AG09309 (cell line): Measurements from ENCODE around the gene WNT10A.

Source experiments
- DNase-seq: peaks from one replicate; pipeline ENCODE4 v3.0.0-alpha.2; 2010; ENCODE audit warnings: low read depth
- H3K4me3 ChIP-seq: 2 replicates; pipeline ENCODE4 v1.5.1; 2011; ENCODE audit warnings: mild to moderate bottlenecking, low read depth, low read length, moderate library complexity; ENCODE audit not compliant: control insufficient read depth
- CTCF ChIP-seq: IDR thresholded peaks from 2 replicates; pipeline ENCODE4 v1.5.1; 2011; ENCODE audit warnings: mild to moderate bottlenecking, low read depth, low read length, inconsistent platforms; ENCODE audit not compliant: insufficient read depth, control insufficient read depth; ENCODE audit errors: missing control alignments

WNT10A gene

GRCh38 chr2:218908721-218909619 lies 28.3 kb downstream of the WNT10A start:
- peak; percentile 37 for DNase-seq
- H3K4me3 ChIP-seq: peak overlapping the region; percentile 57
- TF ChIP-seq CTCF: no peak

GRCh38 chr2:218910741-218911140 lies 30.1 kb downstream of the WNT10A start:
- no peak overlapping the region for H3K4me3 ChIP-seq
- DNase-seq: no peak
- no peak for TF ChIP-seq CTCF

- DNase-seq: no peak
- H3K4me3 ChIP-seq: no peak overlapping the region
- TF ChIP-seq CTCF: no peak
Measured at GRCh38 chr2:218920504-218920903, 39.9 kb downstream of the WNT10A start.

- no peak overlapping the region for H3K4me3 ChIP-seq
- DNase-seq: no peak
Measured at GRCh38 chr2:218924757-218925156, 44.1 kb downstream of the WNT10A start.

GRCh38 chr2:218925434-218925833 lies 44.8 kb downstream of the WNT10A start:
- TF ChIP-seq CTCF: no peak

More at GRCh38 chr2:218924757-218925156, 44.1 kb downstream of the WNT10A start:
- no peak for TF ChIP-seq CTCF

GRCh38 chr2:218927422-218927821 lies 46.8 kb downstream of the WNT10A start:
- no peak overlapping the region for H3K4me3 ChIP-seq
- no peak for TF ChIP-seq CTCF
- no peak for DNase-seq

More at GRCh38 chr2:218925434-218925833, 44.8 kb downstream of the WNT10A start:
- DNase-seq: no peak
- no peak overlapping the region for H3K4me3 ChIP-seq
